ENCODE measurements around the gene DIMT1. TPM values are rescaled to one million over a fixed set of nuclear protein-coding genes. Genes with fewer than 3 reads are reported as not detected.

Gene DIMT1
- total RNA-seq, 2 donors from 2014 or later, result 26.1 to 35.6 TPM

- Histone ChIP-seq H3K27me3 (replicated peaks; ENCODE audit: insufficient read depth) (no peaks in the 10 kb centered on the region), H3K27ac (peak overlapping the region; percentile 26 to 41), H3K36me3 (no peaks in the 10 kb centered on the region), H3K4me3 (no peak overlapping the region), H3K4me1 (replicated peaks) (no peaks in the 10 kb centered on the region), H3K9me3 (no peaks in the 10 kb centered on the region)
- intact Hi-C loops (cut with DNase I), result no loop called here
- 66% methylated on average over 11 of the region's 11 CpGs for WGBS
- no peak for TF ChIP-seq POLR2A (IDR thresholded peaks at IDR 0.05)
- no peak for TF ChIP-seq POLR2AphosphoS5 (IDR thresholded peaks at IDR 0.05)
- TF ChIP-seq, protein P1, sequence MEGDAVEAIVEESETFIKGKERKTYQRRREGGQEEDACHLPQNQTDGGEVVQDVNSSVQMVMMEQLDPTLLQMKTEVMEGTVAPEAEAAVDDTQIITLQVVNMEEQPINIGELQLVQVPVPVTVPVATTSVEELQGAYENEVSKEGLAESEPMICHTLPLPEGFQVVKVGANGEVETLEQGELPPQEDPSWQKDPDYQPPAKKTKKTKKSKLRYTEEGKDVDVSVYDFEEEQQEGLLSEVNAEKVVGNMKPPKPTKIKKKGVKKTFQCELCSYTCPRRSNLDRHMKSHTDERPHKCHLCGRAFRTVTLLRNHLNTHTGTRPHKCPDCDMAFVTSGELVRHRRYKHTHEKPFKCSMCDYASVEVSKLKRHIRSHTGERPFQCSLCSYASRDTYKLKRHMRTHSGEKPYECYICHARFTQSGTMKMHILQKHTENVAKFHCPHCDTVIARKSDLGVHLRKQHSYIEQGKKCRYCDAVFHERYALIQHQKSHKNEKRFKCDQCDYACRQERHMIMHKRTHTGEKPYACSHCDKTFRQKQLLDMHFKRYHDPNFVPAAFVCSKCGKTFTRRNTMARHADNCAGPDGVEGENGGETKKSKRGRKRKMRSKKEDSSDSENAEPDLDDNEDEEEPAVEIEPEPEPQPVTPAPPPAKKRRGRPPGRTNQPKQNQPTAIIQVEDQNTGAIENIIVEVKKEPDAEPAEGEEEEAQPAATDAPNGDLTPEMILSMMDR (IDR thresholded peaks at IDR 0.05), result no peak
- no peak for DNase-seq (ENCODE audit: low spot score)
Measured at GRCh38 chr5:62431735-62432620, 28.3 kb upstream of the DIMT1 start.

- intact Hi-C loops (cut with DNase I), result no loop called here
Measured at GRCh38 chr5:62424763-62425162, 21.1 kb upstream of the DIMT1 start.

DNA sequence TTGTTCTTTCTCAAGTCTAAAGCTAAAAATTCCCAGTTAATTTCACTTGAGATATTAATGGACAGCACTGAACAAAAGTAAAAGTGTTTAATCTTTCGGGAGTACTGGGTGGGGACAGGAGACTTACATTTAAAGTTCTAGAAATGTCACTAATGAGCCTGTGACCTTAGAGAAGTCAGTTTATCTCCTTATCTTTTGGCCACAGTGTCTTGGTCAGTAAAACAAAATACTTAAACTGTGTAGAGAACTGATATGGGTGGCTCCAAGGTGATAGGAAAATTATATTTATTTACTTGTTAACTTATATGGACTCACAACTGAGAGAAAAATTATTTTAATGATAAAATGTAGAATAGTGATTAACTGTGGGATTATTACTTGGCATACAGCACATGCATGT lies 17.7 kb upstream of the DIMT1 start:
- Histone ChIP-seq H3K36me3 (no peaks in the 10 kb centered on the region), H3K4me3 (no peak overlapping the region), H3K4me1 (replicated peaks) (no peaks in the 10 kb centered on the region), H3K27me3 (replicated peaks; ENCODE audit: insufficient read depth) (no peaks in the 10 kb centered on the region), H3K9me3 (no peaks in the 10 kb centered on the region), H3K27ac (no peak overlapping the region)
- no peak for DNase-seq (ENCODE audit: low spot score)
- TF ChIP-seq POLR2A (IDR thresholded peaks at IDR 0.05) (no peak), POLR2AphosphoS5 (IDR thresholded peaks at IDR 0.05) (no peak)
- TF ChIP-seq, protein P1 (IDR thresholded peaks at IDR 0.05), result no peak
- WGBS, result 45% methylated on average over 1 of the region's 1 CpG
- intact Hi-C loops (cut with DNase I), result no loop called here

More at GRCh38 chr5:62424763-62425162, 21.1 kb upstream of the DIMT1 start:
- TF ChIP-seq, protein P1 (IDR thresholded peaks at IDR 0.05), result no peak
- TF ChIP-seq POLR2A (IDR thresholded peaks at IDR 0.05), result no peak
- no peak for TF ChIP-seq POLR2AphosphoS5 (IDR thresholded peaks at IDR 0.05)
- H3K27me3 ChIP-seq (replicated peaks; ENCODE audit: insufficient read depth), result no peaks in the 10 kb centered on the region
- no peak for DNase-seq (ENCODE audit: low spot score)
- H3K4me1 ChIP-seq (replicated peaks), result no peaks in the 10 kb centered on the region
- no peak overlapping the region for H3K4me3 ChIP-seq
- whole genome bisulfite sequencing, result 86% methylated on average over 1 of the region's 1 CpG
- H3K9me3 ChIP-seq, result no peaks in the 10 kb centered on the region
- H3K36me3 ChIP-seq, result no peaks in the 10 kb centered on the region
- H3K27ac ChIP-seq, result no peak overlapping the region

DNA sequence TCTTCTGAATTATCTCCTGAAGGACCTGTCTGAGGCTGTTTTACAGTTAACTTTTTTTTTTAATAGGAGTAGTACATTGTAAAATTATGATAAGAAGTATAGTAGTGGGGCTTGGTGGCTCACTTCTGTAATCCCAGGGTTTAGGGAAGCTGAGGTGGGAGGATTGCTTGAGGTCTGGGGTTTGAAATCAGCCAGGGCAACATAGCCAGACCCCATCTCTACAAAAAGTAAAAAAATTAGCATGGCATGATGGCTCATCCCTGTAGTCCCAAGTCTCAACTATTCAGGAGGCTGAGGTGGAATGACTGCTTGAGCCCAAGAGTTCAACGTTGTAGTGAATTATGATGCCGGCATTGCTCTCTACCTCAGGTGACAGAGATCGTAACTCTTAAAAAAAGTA lies 15.9 kb upstream of the DIMT1 start:
- TF ChIP-seq POLR2A (IDR thresholded peaks at IDR 0.05) (no peak), POLR2AphosphoS5 (IDR thresholded peaks at IDR 0.05) (no peak)
- TF ChIP-seq, protein P1 (IDR thresholded peaks at IDR 0.05), result no peak
- Histone ChIP-seq H3K27me3 (replicated peaks; ENCODE audit: insufficient read depth) (no peaks in the 10 kb centered on the region), H3K4me3 (no peak overlapping the region), H3K36me3 (no peaks in the 10 kb centered on the region), H3K9me3 (no peaks in the 10 kb centered on the region), H3K4me1 (replicated peaks) (no peaks in the 10 kb centered on the region), H3K27ac (no peak overlapping the region)
- 97% methylated on average over 3 of the region's 3 CpGs for WGBS
- intact Hi-C loops (cut with DNase I), result no loop called here
- no peak for DNase-seq (ENCODE audit: low spot score)

All from prostate gland (tissue), 2 donors.